ENCODE data around the gene IQUB. TPM values are rescaled to one million over a fixed set of nuclear protein-coding genes. Genes with fewer than 3 reads are reported as not detected.
"Not testable (repeated sequence)": the region's sequence is repeated elsewhere in the genome, so short reads cannot be mapped to it uniquely, and the experiment has no call there.

The IQUB gene
- total RNA-seq, 2 experiments from 2014 or later = not detected

- ATAC-seq (ENCODE audit: poor library complexity) (no peak), DNase-seq (no peak)
- no peaks in the 10 kb centered on the region for H3K36me3 Mint-ChIP-seq (ENCODE audit: low read depth)
- H3K4me3 Mint-ChIP-seq = no peak overlapping the region
- CTCF ChIA-PET = no interaction called here
- H3K27me3 ChIP-seq (ENCODE audit: control insufficient read depth in 1 of 2, insufficient read depth in 2 of 2, low read length in 2 of 2) = peaks cover 0 to 7% of the 10 kb centered on the region in 2 experiments
- intact Hi-C loops (cut with DNase I, micrococcal nuclease) = no loop called here
- H3K27ac ChIP-seq (ENCODE audit: low read depth in 1 of 2, low read length in 2 of 2) = no peak overlapping the region
- no peak for TF ChIP-seq CTCF (IDR thresholded peaks at IDR 0.05)
- POLR2A ChIA-PET = no interaction called here
- no peak overlapping the region for H3K4me3 ChIP-seq (ENCODE audit: low read length)
- H3K27ac Mint-ChIP-seq = no peak overlapping the region
- H3K9me3 ChIP-seq (ENCODE audit: control insufficient read depth in 1 of 2, insufficient read depth in 1 of 2, low read length in 2 of 2) = no peaks in the 10 kb centered on the region
- no peaks in the 10 kb centered on the region for H3K27me3 Mint-ChIP-seq
- no peaks in the 10 kb centered on the region for H3K4me1 Mint-ChIP-seq (ENCODE audit: low read depth)
- no peaks in the 10 kb centered on the region for H3K9me3 Mint-ChIP-seq
- H3K4me1 ChIP-seq (ENCODE audit: insufficient read depth, low read length) = no peaks in the 10 kb centered on the region
- no peaks in the 10 kb centered on the region for H3K36me3 ChIP-seq (ENCODE audit: insufficient read depth, low read length)
These were observed 124.0 kb downstream of the IQUB start for GRCh38 chr7:123410273-123410904.

DNA sequence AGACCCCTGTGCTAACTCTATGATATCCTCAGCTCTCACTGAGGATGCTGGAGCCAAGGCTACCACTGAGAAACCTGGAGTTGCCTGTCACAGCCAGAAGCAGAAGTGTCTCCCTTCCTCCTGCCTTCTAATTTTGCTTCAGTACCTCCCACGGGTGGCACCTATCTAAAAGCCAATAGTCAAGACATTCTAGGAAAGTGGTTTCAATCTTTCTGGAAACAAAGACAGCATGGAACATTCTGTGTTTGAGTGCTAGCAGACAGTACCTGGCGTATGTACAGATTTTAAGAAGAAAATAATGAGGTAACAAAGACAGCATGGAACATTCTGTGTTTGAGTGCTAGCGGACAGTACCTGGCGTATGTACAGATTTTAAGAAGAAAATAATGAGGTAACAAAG lies 126.4 kb downstream of the IQUB start:
- H3K4me1 Mint-ChIP-seq (ENCODE audit: low read depth); H3K27me3 Mint-ChIP-seq; H3K36me3 Mint-ChIP-seq (ENCODE audit: low read depth); H3K27me3 ChIP-seq (ENCODE audit: control insufficient read depth in 1 of 2, insufficient read depth in 2 of 2, low read length in 2 of 2); ATAC-seq (ENCODE audit: poor library complexity); H3K9me3 Mint-ChIP-seq; H3K4me3 ChIP-seq (ENCODE audit: low read length); H3K4me1 ChIP-seq (ENCODE audit: insufficient read depth, low read length); intact Hi-C loops (cut with DNase I, micrococcal nuclease); H3K27ac ChIP-seq (ENCODE audit: low read depth in 1 of 2, low read length in 2 of 2); H3K4me3 Mint-ChIP-seq; H3K9me3 ChIP-seq (ENCODE audit: control insufficient read depth in 1 of 2, insufficient read depth in 1 of 2, low read length in 2 of 2); H3K27ac Mint-ChIP-seq; H3K36me3 ChIP-seq (ENCODE audit: insufficient read depth, low read length); DNase-seq; POLR2A ChIA-PET: not testable (repeated sequence)
- CTCF ChIA-PET = interaction anchor here (0.7 kb wide), 1 partner anchor 50 kb away, joined by 3 read pairs; no protein-coding TSS in a partner anchor

Other genes with a start within 250 kb of the IQUB start
- gene NDUFA5, start 23.2 kb upstream of the IQUB start, total RNA-seq = 10 to 100 TPM; 67.9 to 68.6 TPM
- gene ASB15, start 67.2 kb upstream of the IQUB start, total RNA-seq = not detected
- not detected for gene LMOD2, start 121.3 kb upstream of the IQUB start, total RNA-seq
- gene WASL, start 214.4 kb upstream of the IQUB start, total RNA-seq = 1 to 10 TPM; 8.6 to 9.3 TPM